ENCODE measurements around the gene FBXW8. TPM values are rescaled to one million over a fixed set of nuclear protein-coding genes. Genes with fewer than 3 reads are reported as not detected.

Gene FBXW8
- total RNA-seq, 2 experiments from 2014 or later: 6.6 to 7.3 TPM

GRCh38 chr12:117071009-117071408 lies 160.3 kb downstream of the FBXW8 start:
- peaks cover 6% of the 10 kb centered on the region for H3K4me1 ChIP-seq (ENCODE audit: insufficient read depth, low read length)
- no peaks in the 10 kb centered on the region for H3K36me3 Mint-ChIP-seq (ENCODE audit: low read depth)
- no peaks in the 10 kb centered on the region for H3K27me3 ChIP-seq (ENCODE audit: control insufficient read depth in 1 of 2, insufficient read depth in 2 of 2, low read length in 2 of 2)
- H3K4me3 ChIP-seq (ENCODE audit: low read length): no peak overlapping the region
- TF ChIP-seq, protein P1, sequence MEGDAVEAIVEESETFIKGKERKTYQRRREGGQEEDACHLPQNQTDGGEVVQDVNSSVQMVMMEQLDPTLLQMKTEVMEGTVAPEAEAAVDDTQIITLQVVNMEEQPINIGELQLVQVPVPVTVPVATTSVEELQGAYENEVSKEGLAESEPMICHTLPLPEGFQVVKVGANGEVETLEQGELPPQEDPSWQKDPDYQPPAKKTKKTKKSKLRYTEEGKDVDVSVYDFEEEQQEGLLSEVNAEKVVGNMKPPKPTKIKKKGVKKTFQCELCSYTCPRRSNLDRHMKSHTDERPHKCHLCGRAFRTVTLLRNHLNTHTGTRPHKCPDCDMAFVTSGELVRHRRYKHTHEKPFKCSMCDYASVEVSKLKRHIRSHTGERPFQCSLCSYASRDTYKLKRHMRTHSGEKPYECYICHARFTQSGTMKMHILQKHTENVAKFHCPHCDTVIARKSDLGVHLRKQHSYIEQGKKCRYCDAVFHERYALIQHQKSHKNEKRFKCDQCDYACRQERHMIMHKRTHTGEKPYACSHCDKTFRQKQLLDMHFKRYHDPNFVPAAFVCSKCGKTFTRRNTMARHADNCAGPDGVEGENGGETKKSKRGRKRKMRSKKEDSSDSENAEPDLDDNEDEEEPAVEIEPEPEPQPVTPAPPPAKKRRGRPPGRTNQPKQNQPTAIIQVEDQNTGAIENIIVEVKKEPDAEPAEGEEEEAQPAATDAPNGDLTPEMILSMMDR (IDR thresholded peaks at IDR 0.05): no peak
- ATAC-seq (ENCODE audit: poor library complexity): no peak
- H3K4me1 Mint-ChIP-seq (ENCODE audit: low read depth): peaks cover under 1% of the 10 kb centered on the region
- H3K4me3 Mint-ChIP-seq: no peak overlapping the region
- CTCF ChIA-PET: no interaction called here
- H3K36me3 ChIP-seq (ENCODE audit: insufficient read depth, low read length): no peaks in the 10 kb centered on the region
- no peak overlapping the region for H3K27ac ChIP-seq (ENCODE audit: low read depth in 1 of 2, low read length in 2 of 2)
- no peak overlapping the region for H3K27ac Mint-ChIP-seq
- no peaks in the 10 kb centered on the region for H3K27me3 Mint-ChIP-seq
- POLR2A ChIA-PET: no interaction called here
- H3K9me3 ChIP-seq (ENCODE audit: control insufficient read depth in 1 of 2, insufficient read depth in 1 of 2, low read length in 2 of 2): no peaks in the 10 kb centered on the region
- intact Hi-C loops (cut with DNase I, micrococcal nuclease): no loop called here
- no peaks in the 10 kb centered on the region for H3K9me3 Mint-ChIP-seq
- no peak for DNase-seq

DNA sequence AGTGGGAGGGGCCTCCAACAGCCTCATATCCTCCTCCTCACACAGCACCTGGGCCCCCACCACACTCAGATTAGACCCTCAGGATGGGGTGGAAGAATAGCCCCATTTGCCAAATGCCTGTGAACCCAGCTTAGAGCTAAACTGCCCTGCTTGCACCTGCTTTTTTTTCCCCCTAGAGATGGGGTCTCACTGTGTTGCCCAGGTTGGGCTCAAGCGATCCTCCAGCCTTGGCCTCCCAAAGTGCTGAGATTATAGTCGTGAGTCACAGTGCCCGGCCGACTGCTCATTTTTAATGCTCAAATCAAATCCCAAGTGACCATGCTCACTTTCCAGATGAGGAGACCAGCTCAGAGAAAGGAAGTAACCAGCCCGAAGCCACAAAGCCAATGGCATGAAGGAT lies 161.4 kb downstream of the FBXW8 start:
- ChIA-PET POLR2A (no interaction called here), CTCF (no interaction called here)
- H3K27ac Mint-ChIP-seq: no peak overlapping the region
- no peaks in the 10 kb centered on the region for H3K9me3 ChIP-seq (ENCODE audit: control insufficient read depth in 1 of 2, insufficient read depth in 1 of 2, low read length in 2 of 2)
- ATAC-seq (ENCODE audit: poor library complexity): no peak
- no peaks in the 10 kb centered on the region for H3K36me3 ChIP-seq (ENCODE audit: insufficient read depth, low read length)
- H3K4me1 ChIP-seq (ENCODE audit: insufficient read depth, low read length): peaks cover 10% of the 10 kb centered on the region
- no peak for DNase-seq
- no peaks in the 10 kb centered on the region for H3K27me3 Mint-ChIP-seq
- intact Hi-C loops (cut with DNase I, micrococcal nuclease): no loop called here
- H3K4me1 Mint-ChIP-seq (ENCODE audit: low read depth): peaks cover 4% of the 10 kb centered on the region
- no peak overlapping the region for H3K4me3 Mint-ChIP-seq
- H3K4me3 ChIP-seq (ENCODE audit: low read length): no peak overlapping the region
- no peaks in the 10 kb centered on the region for H3K36me3 Mint-ChIP-seq (ENCODE audit: low read depth)
- H3K27ac ChIP-seq (ENCODE audit: low read depth in 1 of 2, low read length in 2 of 2): no peak overlapping the region
- no peaks in the 10 kb centered on the region for H3K27me3 ChIP-seq (ENCODE audit: control insufficient read depth in 1 of 2, insufficient read depth in 2 of 2, low read length in 2 of 2)
- no peaks in the 10 kb centered on the region for H3K9me3 Mint-ChIP-seq
- TF ChIP-seq, protein P1 (IDR thresholded peaks at IDR 0.05): no peak

DNA sequence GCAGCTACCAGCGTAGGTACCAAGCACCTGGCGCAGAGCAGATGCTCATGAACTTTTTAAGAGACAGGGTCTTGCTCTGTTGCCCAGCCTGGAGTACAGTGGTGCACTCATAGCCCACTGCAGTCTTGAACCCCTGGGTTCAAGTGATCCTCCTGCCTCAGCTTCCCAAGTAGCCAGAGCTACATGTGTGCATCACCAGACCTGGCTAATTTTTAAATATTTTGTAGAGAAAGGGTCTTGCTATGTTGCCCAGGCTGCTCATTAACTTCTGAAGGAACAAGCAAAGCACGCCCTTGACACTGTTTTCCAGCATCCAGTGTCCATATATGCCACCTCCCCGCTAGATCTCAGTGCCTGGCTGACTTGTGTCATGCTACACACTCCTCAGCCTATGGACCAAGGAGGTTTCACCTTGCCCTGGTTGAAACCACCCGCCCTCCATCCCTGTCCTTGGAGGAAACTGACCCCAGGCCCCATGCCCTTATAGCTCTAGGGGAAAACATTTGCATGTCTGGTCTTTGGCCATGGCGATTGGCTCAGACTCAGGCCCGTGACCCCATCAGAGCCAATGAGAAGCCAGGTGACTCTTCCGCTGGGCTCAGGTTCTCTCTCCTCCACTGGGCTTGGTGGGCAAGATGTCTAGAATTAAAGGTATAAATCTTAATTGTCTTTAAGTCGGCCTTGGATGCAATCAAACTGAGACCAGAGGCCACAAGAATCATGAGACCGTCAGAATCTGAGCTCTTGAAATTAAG lies 162.2 kb downstream of the FBXW8 start:
- ATAC-seq (ENCODE audit: poor library complexity) (no peak), DNase-seq (no peak)
- TF ChIP-seq, protein P1 (IDR thresholded peaks at IDR 0.05): no peak
- Histone ChIP-seq H3K36me3 (ENCODE audit: insufficient read depth, low read length) (no peaks in the 10 kb centered on the region), H3K27ac (ENCODE audit: low read depth in 1 of 2, low read length in 2 of 2) (no peak overlapping the region), H3K27me3 (ENCODE audit: control insufficient read depth in 1 of 2, insufficient read depth in 2 of 2, low read length in 2 of 2) (no peaks in the 10 kb centered on the region), H3K4me1 (ENCODE audit: insufficient read depth, low read length) (peaks cover 11% of the 10 kb centered on the region), H3K9me3 (ENCODE audit: control insufficient read depth in 1 of 2, insufficient read depth in 1 of 2, low read length in 2 of 2) (no peaks in the 10 kb centered on the region), H3K4me3 (ENCODE audit: low read length) (no peak overlapping the region)
- ChIA-PET POLR2A (no interaction called here), CTCF (interaction anchor here (0.6 kb wide), 1 partner anchor 23 kb away, joined by 3 read pairs; no protein-coding TSS in a partner anchor)
- Mint-ChIP-seq H3K4me1 (ENCODE audit: low read depth) (peaks cover 6% of the 10 kb centered on the region), H3K36me3 (ENCODE audit: low read depth) (no peaks in the 10 kb centered on the region), H3K27me3 (no peaks in the 10 kb centered on the region), H3K9me3 (no peaks in the 10 kb centered on the region), H3K27ac (no peak overlapping the region), H3K4me3 (no peak overlapping the region)
- intact Hi-C loops (cut with DNase I, micrococcal nuclease): no loop called here

Measured in CD4-positive, alpha-beta T cell (primary cell).